ENCODE data around the gene TFB2M.
A peak's percentile ranks its signal among the peaks of the same experiment; 100 is the strongest.
"Not testable (repeated sequence)": the region's sequence is repeated elsewhere in the genome, so short reads cannot be mapped to it uniquely, and the experiment has no call there.

Gene TFB2M

GRCh38 chr1:246566128-246566812, at the start of gene TFB2M, which contains the start of gene CNST:
TSS of gene TFB2M (minus strand) at chr1:246566261. CDS start at chr1:246566138, 123 bp downstream.
TSS of gene CNST (plus strand) at chr1:246566456. CDS start at chr1:246591563, 25,107 bp downstream.
- peak within 1 kb of the TSS; percentile 92 for H3K4me3 ChIP-seq (ENCODE audit: low read depth, low read length)
- TF ChIP-seq CTCF (IDR thresholded peaks at IDR 0.05; ENCODE audit: low read depth, low read length, missing control alignments), result no peak
- DNase-seq (ENCODE audit: low read depth), result peak; percentile 98

- DNase-seq (ENCODE audit: low read depth), result no peak
Observed at GRCh38 chr1:246613096-246613758, 47.2 kb upstream of the TFB2M start.

GRCh38 chr1:246609632-246610031, 43.6 kb upstream of the TFB2M start:
- no peak overlapping the region for H3K4me3 ChIP-seq (ENCODE audit: low read depth, low read length)
- no peak for TF ChIP-seq CTCF (IDR thresholded peaks at IDR 0.05; ENCODE audit: low read depth, low read length, missing control alignments)
- no peak for DNase-seq (ENCODE audit: low read depth)

More at GRCh38 chr1:246613096-246613758, 47.2 kb upstream of the TFB2M start:
- no peak for TF ChIP-seq CTCF (IDR thresholded peaks at IDR 0.05; ENCODE audit: low read depth, low read length, missing control alignments)
- H3K4me3 ChIP-seq (ENCODE audit: low read depth, low read length), result no peak overlapping the region

GRCh38 chr1:246608616-246609376, 42.7 kb upstream of the TFB2M start:
- DNase-seq (ENCODE audit: low read depth), result no peak
- no peak overlapping the region for H3K4me3 ChIP-seq (ENCODE audit: low read depth, low read length)

GRCh38 chr1:246607462-246607861, 41.4 kb upstream of the TFB2M start:
- no peak for TF ChIP-seq CTCF (IDR thresholded peaks at IDR 0.05; ENCODE audit: low read depth, low read length, missing control alignments)
- no peak overlapping the region for H3K4me3 ChIP-seq (ENCODE audit: low read depth, low read length)
- DNase-seq (ENCODE audit: low read depth), result no peak

More at GRCh38 chr1:246608616-246609376, 42.7 kb upstream of the TFB2M start:
- no peak for TF ChIP-seq CTCF (IDR thresholded peaks at IDR 0.05; ENCODE audit: low read depth, low read length, missing control alignments)

GRCh38 chr1:246605231-246605630, 39.2 kb upstream of the TFB2M start:
- not testable (repeated sequence) for H3K4me3 ChIP-seq (ENCODE audit: low read depth, low read length); DNase-seq (ENCODE audit: low read depth)

- no peak for DNase-seq (ENCODE audit: low read depth)
- no peak for TF ChIP-seq CTCF (IDR thresholded peaks at IDR 0.05; ENCODE audit: low read depth, low read length, missing control alignments)
- H3K4me3 ChIP-seq (ENCODE audit: low read depth, low read length), result no peak overlapping the region
Observed at GRCh38 chr1:246602194-246602593, 36.1 kb upstream of the TFB2M start.
